ENCODE measurements around the gene DDN.

Gene DDN

GRCh38 chr12:49010092-49010668 is 11.0 kb upstream of the DDN start:
- DNase-seq: no peak

- DNase-seq: no peak
These were observed 9.8 kb upstream of the DDN start for GRCh38 chr12:49008943-49009342.

- no peak for DNase-seq
These were observed 1.2 kb upstream of the DDN start for GRCh38 chr12:49000346-49000745.

- no peak for DNase-seq
These were observed 450 bp downstream of the DDN start for GRCh38 chr12:48998497-48999353.

GRCh38 chr12:48997719-48998496 is 1.3 kb downstream of the DDN start:
- DNase-seq: peak in 1 of 2 donors; percentile 42

- DNase-seq: peak; percentile 68 to 69
These were observed 2.1 kb downstream of the DDN start for GRCh38 chr12:48996794-48997718.

- DNase-seq: peak; percentile 46 to 59
These were observed 3.9 kb downstream of the DDN start for GRCh38 chr12:48995086-48995879.

GRCh38 chr12:48994224-48995085 is 4.7 kb downstream of the DDN start:
- DNase-seq: no peak

GRCh38 chr12:48993787-48994186 is 5.4 kb downstream of the DDN start:
- no peak for DNase-seq

- DNase-seq: no peak
These were observed 7.7 kb downstream of the DDN start for GRCh38 chr12:48991247-48992050.

GRCh38 chr12:48990552-48990951 is 8.6 kb downstream of the DDN start:
- DNase-seq: no peak

- peak; percentile 54 to 78 for DNase-seq
These were observed 11.0 kb downstream of the DDN start for GRCh38 chr12:48988030-48988649.

GRCh38 chr12:48986720-48987291 is 12.4 kb downstream of the DDN start:
- DNase-seq: no peak

- DNase-seq: no peak
These were observed 13.3 kb downstream of the DDN start for GRCh38 chr12:48985901-48986300.

- no peak for DNase-seq
These were observed 13.7 kb downstream of the DDN start for GRCh38 chr12:48985475-48985897.

GRCh38 chr12:48982397-48983080 is 16.6 kb downstream of the DDN start:
- no peak for DNase-seq

- DNase-seq: no peak
These were observed 17.4 kb downstream of the DDN start for GRCh38 chr12:48981757-48982157.
